HCT116 (cell line): ENCODE data around the gene KCTD18. TPM values are rescaled to one million over a fixed set of nuclear protein-coding genes. Genes with fewer than 3 reads are reported as not detected.

Source experiments
- ATAC-seq: fragments of 200-7000 bp; cut with Tn5 transposase; 2 replicates; pipeline ENCODE4 v1.9.1; 2020; ENCODE audit warnings: mild to moderate bottlenecking, moderate library complexity
- BruUV-seq: library from RNA; stranded (reverse); fragments of 400-500 nt; replicated peaks from 2 replicates; lab custom pipeline; 2021; lab: Mats Ljungman, UMichigan
- CTCF ChIA-PET: fragments of 300-600 bp; sonication (Branson Sonifier 250); formaldehyde crosslinking; loops from one replicate; lab custom pipeline; 2021; ENCODE audit warnings: antibody characterized with exemption; lab: Charles Lee
- POLR2A ChIA-PET: fragments of 300-600, 350-600 bp; sonication (Branson Sonifier 250); formaldehyde crosslinking; loops from one replicate; lab custom pipeline; 2021; ENCODE audit warnings: antibody characterized with exemption; lab: Charles Lee
- RAD21 ChIA-PET, 2 experiments: fragments of 300-600 bp; sonication (Branson Sonifier 250); formaldehyde crosslinking; loops; one replicate each; lab custom pipeline; 2023; ENCODE audit warnings: low total read pairs in 2 of 2; ENCODE audit not compliant: uncharacterized antibody in 2 of 2, unreplicated experiment in 2 of 2, low non-redundant PET in 1 of 2; lab: Charles Lee
- DNase-seq: peaks from one replicate; pipeline ENCODE4 v3.0.0-alpha.2; 2010; ENCODE audit warnings: low read depth, low spot score
- H2AFZ ChIP-seq: fragments of 200-600 bp; shearing (Covaris generic), sonication (generic); 2 replicates; pipeline ENCODE4 v1.6.1; 2017; ENCODE audit warnings: low read depth, mixed run types, mixed read lengths, antibody characterized with exemption, low read length; ENCODE audit not compliant: poor library complexity, severe bottlenecking
- H3K27ac ChIP-seq: 2 replicates; pipeline ENCODE4 v1.5.1; 2012; ENCODE audit warnings: low read depth, low read length
- H3K27me3 ChIP-seq: fragments of 200-600 bp; sonication (generic); 2 replicates; pipeline ENCODE4 v1.6.1; 2016; ENCODE audit warnings: mixed run types, low read length, mixed read lengths; ENCODE audit not compliant: insufficient read depth
- H3K36me3 ChIP-seq, 2 experiments: fragments of 200-500 bp in 1 of 2; fragments of 200-600 bp in 1 of 2; sonication (Bioruptor generic) in 1 of 2; sonication (generic) in 1 of 2; 2 replicates each; pipeline versions ENCODE4 v1.5.1 to v1.6.1; 2014 to 2016; ENCODE audit warnings: low read length in 2 of 2, inconsistent platforms in 1 of 2, mixed read lengths in 1 of 2, mixed run types in 1 of 2; ENCODE audit not compliant: insufficient read depth in 2 of 2, control insufficient read depth in 1 of 2
- H3K4me1 ChIP-seq, 2 experiments: fragments of 200-600 bp in 1 of 2; sonication (generic) in 1 of 2; 2 replicates each; pipeline versions ENCODE4 v1.5.1 to v1.6.1; 2012 to 2017; ENCODE audit warnings: low read length in 2 of 2, inconsistent platforms in 1 of 2, mild to moderate bottlenecking in 1 of 2, mixed read lengths in 1 of 2, mixed run types in 1 of 2, moderate library complexity in 1 of 2; ENCODE audit not compliant: insufficient read depth in 2 of 2, control insufficient read depth in 1 of 2
- H3K4me2 ChIP-seq: fragments of 200-600 bp; sonication (generic); 2 replicates; pipeline ENCODE4 v1.6.1; 2017; ENCODE audit warnings: mixed run types, low read length, mixed read lengths
- H3K4me3 ChIP-seq, 2 experiments: fragments of 200-600 bp in 1 of 2; sonication (generic) in 1 of 2; replicated peaks in 1 of 2; 2 replicates each; pipeline ENCODE4 v1.5.1; 2011 to 2016; ENCODE audit warnings: low read length in 2 of 2, control low read depth in 1 of 2, low read depth in 1 of 2, mild to moderate bottlenecking in 1 of 2, mixed read lengths in 1 of 2, mixed run types in 1 of 2
- H3K79me2 ChIP-seq: fragments of 200-600 bp; sonication (generic); 2 replicates; pipeline ENCODE4 v1.6.1; 2017; ENCODE audit warnings: mild to moderate bottlenecking, mixed run types, low read length, moderate library complexity, mixed read lengths; ENCODE audit not compliant: insufficient read depth
- H3K9ac ChIP-seq: fragments of 200-600 bp; sonication (generic); 2 replicates; pipeline ENCODE4 v1.6.1; 2016; ENCODE audit warnings: low read length, mixed read lengths
- H3K9me2 ChIP-seq: fragments of 200-600 bp; sonication (generic), shearing (Covaris generic); 2 replicates; pipeline ENCODE4 v1.6.1; 2017; ENCODE audit warnings: mixed run types, mild to moderate bottlenecking, moderate library complexity; ENCODE audit not compliant: insufficient read depth
- H3K9me3 ChIP-seq, 2 experiments: fragments of 200-500 bp in 1 of 2; fragments of 200-600 bp in 1 of 2; sonication (Bioruptor generic) in 1 of 2; sonication (generic) in 1 of 2; 2 replicates each; pipeline ENCODE4 v1.6.1; 2014 to 2017; ENCODE audit warnings: low read length in 2 of 2, mixed read lengths in 2 of 2, inconsistent platforms in 1 of 2, low read depth in 1 of 2, mild to moderate bottlenecking in 1 of 2, mixed run types in 1 of 2, moderate library complexity in 1 of 2; ENCODE audit not compliant: control insufficient read depth in 1 of 2, insufficient read depth in 1 of 2
- H4K20me1 ChIP-seq: fragments of 200-600 bp; sonication (generic), shearing (Covaris generic); 2 replicates; pipeline ENCODE4 v1.6.1; 2017; ENCODE audit warnings: mixed run types, mild to moderate bottlenecking, moderate library complexity; ENCODE audit not compliant: insufficient read depth
- CEBPB ChIP-seq: IDR thresholded peaks from 2 replicates; pipeline ENCODE4 v1.6.1; 2012; ENCODE audit warnings: low read depth
- EGR1 ChIP-seq: IDR thresholded peaks from 2 replicates; pipeline ENCODE4 v1.6.1; 2012; ENCODE audit warnings: low read depth
- EZH2phosphoT487 ChIP-seq: fragments of 200-600 bp; IDR thresholded peaks from 2 replicates; pipeline ENCODE4 v1.6.1; 2018; ENCODE audit warnings: antibody characterized with exemption, borderline replicate concordance
- FOSL1 ChIP-seq: IDR thresholded peaks from 2 replicates; pipeline ENCODE4 v1.6.1; 2012; ENCODE audit warnings: low read depth
- JUND ChIP-seq: IDR thresholded peaks from 2 replicates; pipeline ENCODE4 v1.6.1; 2012
- POLR2A ChIP-seq: IDR thresholded peaks from 2 replicates; pipeline ENCODE4 v1.7.0; 2011; ENCODE audit warnings: borderline replicate concordance; ENCODE audit not compliant: insufficient read depth, insufficient read length; ENCODE audit errors: extremely low read depth
- POLR2AphosphoS5 ChIP-seq: IDR thresholded peaks from 2 replicates; pipeline ENCODE4 v1.6.1; 2011; ENCODE audit warnings: mild to moderate bottlenecking, low read depth, low read length, moderate library complexity
- RAD21 ChIP-seq: IDR thresholded peaks from 2 replicates; pipeline ENCODE4 v1.6.1; 2012; ENCODE audit warnings: low read depth, mild to moderate bottlenecking
- SIN3A ChIP-seq: IDR thresholded peaks from 2 replicates; pipeline ENCODE4 v1.6.1; 2012; ENCODE audit warnings: low read depth
- SRF ChIP-seq: IDR thresholded peaks from 2 replicates; pipeline ENCODE4 v1.6.1; 2012; ENCODE audit warnings: low read depth
- ZNF274 ChIP-seq: fragments of 200-500 bp; sonication (Bioruptor generic); IDR thresholded peaks from 2 replicates; pipeline ENCODE4 v1.6.1; 2014; ENCODE audit warnings: mild to moderate bottlenecking, low read depth, low read length, inconsistent platforms
- intact Hi-C: fragments of 100-400 bp; cut with micrococcal nuclease; formaldehyde crosslinking; loops from 2 replicates; pipeline ENCODE4 v1.10.0; 2022
- total RNA-seq: library from RNA; stranded (reverse); gene quantifications from one replicate; pipeline ENCODE4 v1.2.1, GENCODE V29; 2021; ENCODE audit not compliant: unreplicated experiment
- TF ChIP-seq, protein P1 (sequence below): IDR thresholded peaks from 2 replicates; pipeline ENCODE4 v1.6.1; 2012; ENCODE audit warnings: low read depth
- TF ChIP-seq, protein P2 (sequence below), 3 experiments: fragments of 200-600 bp in 1 of 3; sonication (generic) in 1 of 3; IDR thresholded peaks in 2 of 3; conservative IDR thresholded peaks in 1 of 3; 2 replicates each; pipeline ENCODE4 v1.5.1; 2012 to 2017; ENCODE audit warnings: low read depth in 2 of 3, low read length in 2 of 3, antibody characterized with exemption in 1 of 3, borderline replicate concordance in 1 of 3, control low read depth in 1 of 3, mild to moderate bottlenecking in 1 of 3, mixed read lengths in 1 of 3, mixed run types in 1 of 3, moderate library complexity in 1 of 3; ENCODE audit not compliant: insufficient read depth in 1 of 3

KCTD18 gene
- total RNA-seq, 1 experiment from 2014 or later: 12.8 TPM

DNA sequence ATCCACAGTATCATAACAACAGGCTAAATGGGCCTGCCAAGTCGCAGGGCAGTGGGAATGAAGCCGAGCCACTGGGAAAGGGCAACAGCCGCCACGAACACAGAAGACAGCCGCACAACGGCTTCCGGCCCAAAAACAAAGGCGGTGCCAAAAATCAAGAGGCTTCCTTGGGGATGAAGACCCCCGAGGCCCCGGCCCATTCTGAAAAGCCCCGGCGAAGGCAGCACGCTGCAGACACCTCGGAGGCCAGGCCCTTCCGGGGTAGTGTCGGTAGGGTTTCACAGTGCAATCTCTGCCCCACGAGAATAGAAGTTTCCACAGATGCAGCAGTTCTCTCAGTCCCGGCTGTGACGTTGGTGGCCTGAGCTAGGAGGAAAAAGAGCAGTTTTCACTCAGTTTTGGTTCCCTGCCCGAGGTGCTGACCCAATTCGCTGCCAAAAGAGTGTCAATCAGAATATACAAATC, 32.2 kb downstream of the KCTD18 start:
- no peak for DNase-seq
- H4K20me1 ChIP-seq: no peaks in the 10 kb centered on the region
- ATAC-seq: no peak
- H3K79me2 ChIP-seq: no peaks in the 10 kb centered on the region
- no peak overlapping the region for H3K9ac ChIP-seq
- no peak overlapping the region for H3K4me3 ChIP-seq
- CTCF ChIA-PET: no interaction called here
- H3K9me2 ChIP-seq: no peaks in the 10 kb centered on the region
- intact Hi-C loops: no loop called here
- H3K27ac ChIP-seq: no peak overlapping the region
- BruUV-seq: TSS peak; percentile 25
- no peak overlapping the region for H2AFZ ChIP-seq
- RAD21 ChIA-PET: no interaction called here
- H3K4me2 ChIP-seq: no peak overlapping the region
- no peak for TF ChIP-seq SIN3A
- TF ChIP-seq EZH2phosphoT487: no peak
- TF ChIP-seq ZNF274: no peak
- TF ChIP-seq, protein P1, sequence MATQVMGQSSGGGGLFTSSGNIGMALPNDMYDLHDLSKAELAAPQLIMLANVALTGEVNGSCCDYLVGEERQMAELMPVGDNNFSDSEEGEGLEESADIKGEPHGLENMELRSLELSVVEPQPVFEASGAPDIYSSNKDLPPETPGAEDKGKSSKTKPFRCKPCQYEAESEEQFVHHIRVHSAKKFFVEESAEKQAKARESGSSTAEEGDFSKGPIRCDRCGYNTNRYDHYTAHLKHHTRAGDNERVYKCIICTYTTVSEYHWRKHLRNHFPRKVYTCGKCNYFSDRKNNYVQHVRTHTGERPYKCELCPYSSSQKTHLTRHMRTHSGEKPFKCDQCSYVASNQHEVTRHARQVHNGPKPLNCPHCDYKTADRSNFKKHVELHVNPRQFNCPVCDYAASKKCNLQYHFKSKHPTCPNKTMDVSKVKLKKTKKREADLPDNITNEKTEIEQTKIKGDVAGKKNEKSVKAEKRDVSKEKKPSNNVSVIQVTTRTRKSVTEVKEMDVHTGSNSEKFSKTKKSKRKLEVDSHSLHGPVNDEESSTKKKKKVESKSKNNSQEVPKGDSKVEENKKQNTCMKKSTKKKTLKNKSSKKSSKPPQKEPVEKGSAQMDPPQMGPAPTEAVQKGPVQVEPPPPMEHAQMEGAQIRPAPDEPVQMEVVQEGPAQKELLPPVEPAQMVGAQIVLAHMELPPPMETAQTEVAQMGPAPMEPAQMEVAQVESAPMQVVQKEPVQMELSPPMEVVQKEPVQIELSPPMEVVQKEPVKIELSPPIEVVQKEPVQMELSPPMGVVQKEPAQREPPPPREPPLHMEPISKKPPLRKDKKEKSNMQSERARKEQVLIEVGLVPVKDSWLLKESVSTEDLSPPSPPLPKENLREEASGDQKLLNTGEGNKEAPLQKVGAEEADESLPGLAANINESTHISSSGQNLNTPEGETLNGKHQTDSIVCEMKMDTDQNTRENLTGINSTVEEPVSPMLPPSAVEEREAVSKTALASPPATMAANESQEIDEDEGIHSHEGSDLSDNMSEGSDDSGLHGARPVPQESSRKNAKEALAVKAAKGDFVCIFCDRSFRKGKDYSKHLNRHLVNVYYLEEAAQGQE: no peak
- TF ChIP-seq POLR2AphosphoS5: no peak
- no peak for TF ChIP-seq CEBPB
- TF ChIP-seq POLR2A: no peak
- no peak for TF ChIP-seq RAD21
- TF ChIP-seq SRF: no peak
- no peak for TF ChIP-seq FOSL1
- TF ChIP-seq JUND: no peak
- TF ChIP-seq, protein P2, sequence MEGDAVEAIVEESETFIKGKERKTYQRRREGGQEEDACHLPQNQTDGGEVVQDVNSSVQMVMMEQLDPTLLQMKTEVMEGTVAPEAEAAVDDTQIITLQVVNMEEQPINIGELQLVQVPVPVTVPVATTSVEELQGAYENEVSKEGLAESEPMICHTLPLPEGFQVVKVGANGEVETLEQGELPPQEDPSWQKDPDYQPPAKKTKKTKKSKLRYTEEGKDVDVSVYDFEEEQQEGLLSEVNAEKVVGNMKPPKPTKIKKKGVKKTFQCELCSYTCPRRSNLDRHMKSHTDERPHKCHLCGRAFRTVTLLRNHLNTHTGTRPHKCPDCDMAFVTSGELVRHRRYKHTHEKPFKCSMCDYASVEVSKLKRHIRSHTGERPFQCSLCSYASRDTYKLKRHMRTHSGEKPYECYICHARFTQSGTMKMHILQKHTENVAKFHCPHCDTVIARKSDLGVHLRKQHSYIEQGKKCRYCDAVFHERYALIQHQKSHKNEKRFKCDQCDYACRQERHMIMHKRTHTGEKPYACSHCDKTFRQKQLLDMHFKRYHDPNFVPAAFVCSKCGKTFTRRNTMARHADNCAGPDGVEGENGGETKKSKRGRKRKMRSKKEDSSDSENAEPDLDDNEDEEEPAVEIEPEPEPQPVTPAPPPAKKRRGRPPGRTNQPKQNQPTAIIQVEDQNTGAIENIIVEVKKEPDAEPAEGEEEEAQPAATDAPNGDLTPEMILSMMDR (IDR thresholded peaks at IDR 0.05 in 2 of 3, conservative IDR thresholded peaks at IDR 0.05 in 1 of 3; ENCODE audit: borderline replicate concordance in 1 of 3, insufficient read depth in 1 of 3, low read depth in 2 of 3, low read length in 2 of 3): no peak
- TF ChIP-seq EGR1: no peak
- H3K4me1 ChIP-seq: peaks cover 0 to 19% of the 10 kb centered on the region in 2 experiments; a peak in 2 of 4 replicates
- no peaks in the 10 kb centered on the region for H3K9me3 ChIP-seq
- peaks cover 12 to 20% of the 10 kb centered on the region in 2 experiments; a peak in 3 of 4 replicates for H3K36me3 ChIP-seq
- no peaks in the 10 kb centered on the region for H3K27me3 ChIP-seq
- POLR2A ChIA-PET: no interaction called here
